Muscle of leg (tissue), 11 donors: ENCODE measurements around the gene PPA1. TPM values are rescaled to one million over a fixed set of nuclear protein-coding genes. Genes with fewer than 3 reads are reported as not detected.
"Not testable (repeated sequence)": the region's sequence is repeated elsewhere in the genome, so short reads cannot be mapped to it uniquely, and the experiment has no call there.

Source experiments
- DNase-seq: peaks from one replicate; pipeline ENCODE4 v3.0.0; 2013
- H3K27ac ChIP-seq: one replicate; pipeline ENCODE4 v1.5.1; 2013; ENCODE audit warnings: mild to moderate bottlenecking, low read length, control low read depth
- H3K27me3 ChIP-seq: one replicate; pipeline ENCODE4 v1.6.1; 2013; ENCODE audit warnings: low read length; ENCODE audit not compliant: control insufficient read depth, insufficient read depth
- H3K36me3 ChIP-seq: one replicate; pipeline ENCODE4 v1.6.1; 2013; ENCODE audit warnings: low read length; ENCODE audit not compliant: control insufficient read depth, insufficient read depth
- H3K4me1 ChIP-seq: one replicate; pipeline ENCODE4 v1.6.1; 2013; ENCODE audit warnings: low read length; ENCODE audit not compliant: control insufficient read depth, insufficient read depth
- H3K4me3 ChIP-seq: one replicate; pipeline ENCODE4 v1.5.1; 2013; ENCODE audit warnings: low read length, control low read depth
- H3K9me3 ChIP-seq: replicated peaks from 2 replicates; pipeline ENCODE4 v1.6.1; 2013; ENCODE audit warnings: low read depth, low read length; ENCODE audit not compliant: control insufficient read depth
- WGBS: methylation state at CpG from one replicate; pipeline ENCODE4 v1.1.5; 2013; ENCODE audit warnings: missing lambda C conversion rate; ENCODE audit not compliant: insufficient coverage; 5-methylcytosine and 5-hydroxymethylcytosine counted together
- polyA plus RNA-seq, 8 donors: library from polyadenylated mRNA; unstranded; fragments of 120-200 nt; gene quantifications; one replicate each; pipeline versions ENCODE4 v1.2.1 to v1.2.3, GENCODE V29; 2013; ENCODE audit warnings: inconsistent platforms in 1 of 8, low replicate concordance in 1 of 8; ENCODE audit not compliant: insufficient read length in 8 of 8, insufficient read depth in 1 of 8
- total RNA-seq: library from RNA; stranded (reverse); fragments of 120-200 nt; gene quantifications from one replicate; pipeline ENCODE4 v1.2.4, GENCODE V29; 2013

The PPA1 gene
- total and polyA plus RNA-seq, 9 donors: 70.6 to 99.5 (median 76.1) TPM

GRCh38 chr10:70256463-70256862, 23.2 kb upstream of the PPA1 start:
- Histone ChIP-seq H3K27ac (no peak overlapping the region), H3K4me1 (peaks cover 5% of the 10 kb centered on the region), H3K36me3 (no peaks in the 10 kb centered on the region), H3K9me3 (peaks cover 4% of the 10 kb centered on the region), H3K27me3 (peaks cover 55% of the 10 kb centered on the region), H3K4me3 (no peak overlapping the region)
- 91% methylated on average over 1 of the region's 2 CpGs for WGBS
- no peak for DNase-seq

GRCh38 chr10:70255329-70256299, 22.4 kb upstream of the PPA1 start:
- WGBS: 5% methylated on average over 62 of the region's 73 CpGs
- Histone ChIP-seq H3K36me3 (no peaks in the 10 kb centered on the region), H3K27me3 (peaks cover 51% of the 10 kb centered on the region), H3K27ac (no peak overlapping the region), H3K9me3 (no peaks in the 10 kb centered on the region), H3K4me3 (no peak overlapping the region), H3K4me1 (peaks cover 5% of the 10 kb centered on the region)
- peak; percentile 25 for DNase-seq

- no peak for DNase-seq
- Histone ChIP-seq H3K4me3 (no peak overlapping the region), H3K27me3 (peaks cover 47% of the 10 kb centered on the region), H3K4me1 (peaks cover 5% of the 10 kb centered on the region), H3K9me3 (no peaks in the 10 kb centered on the region), H3K36me3 (no peaks in the 10 kb centered on the region), H3K27ac (no peak overlapping the region)
- WGBS: 27% methylated on average over 33 of the region's 40 CpGs
These were observed 21.6 kb upstream of the PPA1 start for GRCh38 chr10:70254778-70255328.

GRCh38 chr10:70253878-70254765, 20.9 kb upstream of the PPA1 start:
- no peaks in the 10 kb centered on the region for H3K9me3 ChIP-seq
- no peak for DNase-seq
- 79% methylated on average over 12 of the region's 14 CpGs for WGBS
- peaks cover 45% of the 10 kb centered on the region for H3K27me3 ChIP-seq
- no peaks in the 10 kb centered on the region for H3K36me3 ChIP-seq
- no peak overlapping the region for H3K4me3 ChIP-seq
- no peak overlapping the region for H3K27ac ChIP-seq
- peaks cover 5% of the 10 kb centered on the region for H3K4me1 ChIP-seq

- WGBS: 94% methylated on average over 6 of the region's 11 CpGs
- peaks cover 41% of the 10 kb centered on the region for H3K27me3 ChIP-seq
These were observed 17.9 kb upstream of the PPA1 start for GRCh38 chr10:70250961-70251680.

GRCh38 chr10:70247360-70247759, 14.1 kb upstream of the PPA1 start:
- H3K9me3 ChIP-seq: no peaks in the 10 kb centered on the region
- H3K36me3 ChIP-seq: no peaks in the 10 kb centered on the region
- no peaks in the 10 kb centered on the region for H3K4me1 ChIP-seq
- DNase-seq: no peak
- no peak overlapping the region for H3K4me3 ChIP-seq
- no peak overlapping the region for H3K27ac ChIP-seq
- peaks cover 13% of the 10 kb centered on the region for H3K27me3 ChIP-seq
- WGBS: no CpG with 5 or more reads among the region's 6 CpGs

More at GRCh38 chr10:70250961-70251680, 17.9 kb upstream of the PPA1 start:
- Histone ChIP-seq H3K27ac (no peak overlapping the region), H3K36me3 (no peaks in the 10 kb centered on the region), H3K4me3 (no peak overlapping the region), H3K9me3 (no peaks in the 10 kb centered on the region), H3K4me1 (peaks cover 5% of the 10 kb centered on the region)
- no peak for DNase-seq

GRCh38 chr10:70241081-70241480, 7.9 kb upstream of the PPA1 start:
- H3K4me1 ChIP-seq: no peaks in the 10 kb centered on the region
- H3K27me3 ChIP-seq: peaks cover 7% of the 10 kb centered on the region
- no peak for DNase-seq
- no peak overlapping the region for H3K4me3 ChIP-seq
- no peaks in the 10 kb centered on the region for H3K9me3 ChIP-seq
- 87% methylated on average over 3 of the region's 3 CpGs for WGBS
- H3K36me3 ChIP-seq: no peaks in the 10 kb centered on the region
- H3K27ac ChIP-seq: no peak overlapping the region

GRCh38 chr10:70239986-70240385, 6.8 kb upstream of the PPA1 start:
- not testable (repeated sequence) for DNase-seq
- 84% methylated on average over 13 of the region's 21 CpGs for WGBS

GRCh38 chr10:70239077-70239976, 6.1 kb upstream of the PPA1 start:
- H3K4me3 ChIP-seq, H3K9me3 ChIP-seq, H3K4me1 ChIP-seq, DNase-seq, H3K27me3 ChIP-seq, H3K27ac ChIP-seq, H3K36me3 ChIP-seq: not testable (repeated sequence)
- 94% methylated on average over 40 of the region's 55 CpGs for WGBS

More at GRCh38 chr10:70239986-70240385, 6.8 kb upstream of the PPA1 start:
- H3K27me3 ChIP-seq, H3K4me1 ChIP-seq, H3K27ac ChIP-seq, H3K4me3 ChIP-seq, H3K9me3 ChIP-seq, H3K36me3 ChIP-seq: not testable (repeated sequence)
